Stimulated activated CD4-positive, alpha-beta T cell treated with anti-CD3 and anti-CD28 coated beads, TNF-alpha, amount 100 ng/mL, for 24 hours (primary cell): ENCODE results near the gene KRT76.

Experiments used
- DNase-seq, 3 experiments: peaks; one replicate each; pipeline ENCODE4 v3.0.0-alpha.2; 2020; ENCODE audit warnings: low read depth in 3 of 3

KRT76 gene

DNA sequence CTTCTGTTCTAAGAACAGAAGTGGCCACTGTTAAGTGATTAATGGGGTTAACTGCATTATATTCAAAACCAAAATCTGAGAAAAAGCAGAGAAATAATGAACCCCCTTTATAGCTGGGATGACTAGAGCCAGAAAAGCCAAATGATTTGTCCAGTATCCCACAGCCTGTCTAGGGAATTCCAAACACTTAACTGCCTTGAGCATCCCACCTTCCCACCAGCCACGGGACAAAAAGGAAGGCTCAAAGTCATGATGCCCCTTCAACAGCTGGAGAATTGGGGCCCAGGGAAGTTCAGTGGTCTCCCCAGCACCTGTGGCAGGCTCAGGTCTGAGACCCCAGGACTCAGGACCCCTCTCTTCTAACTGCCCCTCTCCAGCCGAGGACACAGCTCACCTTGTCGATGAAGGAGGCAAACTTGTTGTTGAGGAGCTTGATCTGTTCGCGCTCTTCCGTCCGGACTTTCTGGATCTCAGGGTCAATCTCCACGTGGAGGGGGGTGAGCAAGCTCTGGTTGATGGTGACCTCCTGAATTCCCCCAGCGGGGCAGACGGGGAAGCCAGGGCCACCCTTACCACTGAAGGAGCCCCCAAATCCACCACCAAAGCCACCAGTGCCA lies 36.2 kb upstream of the KRT76 start:
- DNase-seq = no peak

DNA sequence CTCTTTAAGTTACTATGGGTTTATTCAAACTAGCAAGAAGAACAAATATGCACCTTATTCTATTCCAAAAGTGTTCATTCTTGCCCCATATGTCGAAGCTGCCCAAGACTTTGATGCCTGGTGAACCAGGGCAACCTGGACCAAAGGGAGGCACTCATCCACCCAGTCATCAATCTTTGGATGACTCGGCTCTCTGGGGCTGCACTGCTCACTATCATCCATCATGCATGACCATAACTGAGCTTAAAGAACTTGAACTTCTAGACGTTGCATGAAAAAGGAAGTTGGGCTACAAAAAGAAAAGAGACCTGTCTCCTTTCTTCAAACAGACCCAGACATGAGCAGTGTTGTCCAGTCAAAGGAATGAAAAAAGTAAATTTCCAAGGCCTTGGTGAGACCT lies 35.6 kb upstream of the KRT76 start:
- no peak for DNase-seq

- no peak for DNase-seq
Measured at GRCh38 chr12:52812073-52812400, 34.9 kb upstream of the KRT76 start.

DNA sequence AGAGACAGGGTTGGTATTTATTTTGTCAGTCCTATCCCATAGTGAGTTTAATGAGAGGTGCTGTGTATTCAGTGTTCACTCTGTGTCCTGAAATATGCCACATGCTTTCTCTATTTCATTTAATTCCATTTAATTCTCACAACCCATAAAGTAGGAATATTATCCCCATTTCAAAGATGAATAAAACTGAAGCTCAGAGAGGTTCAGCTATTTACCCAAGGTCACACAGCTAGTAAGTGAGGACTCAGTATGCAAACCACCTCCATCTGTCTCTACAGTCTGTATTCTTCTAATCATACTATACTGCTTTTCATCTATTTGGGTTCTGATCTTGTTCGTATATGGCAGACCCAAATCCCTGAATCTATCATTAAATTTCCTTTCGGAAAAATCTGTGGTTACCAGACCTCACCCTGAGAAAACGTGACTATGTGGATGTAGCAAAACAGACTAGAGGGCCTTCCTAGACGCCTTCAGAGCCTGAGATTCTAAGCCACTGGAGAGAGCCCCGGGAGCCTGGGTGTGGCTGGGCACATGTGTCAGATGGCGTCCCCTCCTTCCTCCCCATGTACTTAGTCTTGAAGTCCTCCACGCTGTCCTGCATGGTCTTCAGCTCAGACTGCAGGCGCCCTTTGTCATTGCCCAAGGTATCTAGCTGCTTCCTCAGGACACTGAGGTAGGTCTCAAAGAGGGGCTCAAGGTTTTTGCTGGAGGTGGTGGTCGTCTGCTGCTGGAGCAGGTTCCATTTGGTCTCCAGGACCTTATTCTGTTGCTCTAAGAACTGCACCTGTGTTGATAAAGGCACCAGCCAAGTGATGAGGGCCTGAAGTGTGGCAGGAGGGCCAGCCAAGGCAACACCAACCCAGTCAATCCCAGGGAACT lies 34.3 kb upstream of the KRT76 start:
- no peak for DNase-seq

- DNase-seq = no peak
Measured at GRCh38 chr12:52810554-52810953, 33.4 kb upstream of the KRT76 start.

DNA sequence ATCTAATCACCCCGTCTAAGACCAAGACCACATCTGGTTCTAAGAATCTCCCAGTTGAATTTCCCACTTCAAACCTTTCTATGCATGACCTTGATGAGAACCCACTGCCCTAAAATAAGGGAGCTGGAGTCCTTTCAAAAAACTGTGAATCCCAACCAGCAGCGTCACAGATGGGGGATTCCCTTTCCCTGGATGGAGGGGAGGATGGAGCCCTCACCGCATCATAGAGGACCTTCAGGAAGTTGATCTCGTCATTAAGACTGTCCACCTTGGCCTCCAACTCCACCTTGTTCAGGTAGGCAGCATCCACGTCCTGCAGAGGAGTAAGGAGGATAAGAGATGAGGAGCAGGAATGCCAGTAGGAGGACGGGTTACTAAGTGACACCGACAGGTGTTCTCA lies 32.0 kb upstream of the KRT76 start:
- no peak for DNase-seq

DNA sequence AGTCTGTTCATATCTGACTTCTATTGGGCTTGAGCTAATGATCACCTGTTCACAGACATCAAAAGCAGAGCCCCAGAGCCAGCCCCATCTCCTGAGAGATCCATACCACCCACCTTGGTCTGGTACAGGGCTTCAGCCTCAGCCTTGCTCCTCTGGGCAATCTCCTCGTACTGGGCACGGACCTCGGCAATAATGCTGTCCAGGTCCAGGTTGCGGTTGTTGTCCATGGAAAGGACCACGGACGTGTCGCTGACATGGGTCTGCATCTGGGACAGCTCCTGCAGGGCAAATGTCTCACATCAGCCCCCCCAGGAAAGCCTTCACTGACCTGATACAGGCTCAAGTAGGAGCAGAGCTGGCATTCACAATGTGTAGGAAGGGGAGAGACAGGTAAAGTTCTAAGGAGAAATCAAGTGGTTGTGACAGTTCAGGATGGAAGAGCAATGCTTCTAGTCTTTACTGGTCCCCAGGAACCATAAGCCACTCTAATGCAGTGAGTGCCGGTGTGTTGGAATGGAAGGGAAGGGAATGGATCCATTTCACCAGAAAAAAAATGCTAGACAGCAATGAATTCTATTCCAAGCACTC lies 31.5 kb upstream of the KRT76 start:
- DNase-seq = no peak

GRCh38 chr12:52807544-52808470 lies 30.7 kb upstream of the KRT76 start:
- no peak for DNase-seq

- DNase-seq = no peak
Measured at GRCh38 chr12:52806821-52807543, 29.8 kb upstream of the KRT76 start.

DNA sequence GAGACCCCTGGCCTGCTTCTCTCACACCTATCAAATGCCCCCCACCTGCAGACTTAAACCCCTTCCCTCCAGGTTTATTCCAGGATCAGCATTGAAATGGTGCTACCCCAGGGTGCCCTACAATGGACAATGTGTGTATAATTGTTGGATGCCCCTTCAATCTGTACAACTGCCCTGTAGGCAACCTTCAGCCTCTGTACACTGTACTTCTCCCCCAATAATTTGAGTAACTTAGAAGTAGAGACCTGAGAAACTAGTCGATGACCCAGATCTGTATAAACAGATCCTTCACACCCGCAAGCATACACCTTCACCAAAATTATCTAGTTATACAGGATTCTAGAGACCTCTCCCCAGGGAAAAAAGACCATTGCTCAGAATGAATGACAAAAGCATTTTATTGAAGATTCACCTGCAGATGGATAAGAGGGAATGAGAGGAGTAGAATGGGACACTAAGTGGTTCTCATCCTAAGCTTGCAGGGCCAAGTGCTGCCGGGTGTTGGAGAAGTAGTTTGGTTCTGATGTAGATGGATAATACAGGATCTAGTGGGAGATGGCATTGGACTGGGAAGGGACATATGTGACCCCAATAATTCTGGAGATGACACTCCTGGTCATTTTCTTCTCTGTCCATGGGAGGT lies 29.1 kb upstream of the KRT76 start:
- no peak for DNase-seq

DNA sequence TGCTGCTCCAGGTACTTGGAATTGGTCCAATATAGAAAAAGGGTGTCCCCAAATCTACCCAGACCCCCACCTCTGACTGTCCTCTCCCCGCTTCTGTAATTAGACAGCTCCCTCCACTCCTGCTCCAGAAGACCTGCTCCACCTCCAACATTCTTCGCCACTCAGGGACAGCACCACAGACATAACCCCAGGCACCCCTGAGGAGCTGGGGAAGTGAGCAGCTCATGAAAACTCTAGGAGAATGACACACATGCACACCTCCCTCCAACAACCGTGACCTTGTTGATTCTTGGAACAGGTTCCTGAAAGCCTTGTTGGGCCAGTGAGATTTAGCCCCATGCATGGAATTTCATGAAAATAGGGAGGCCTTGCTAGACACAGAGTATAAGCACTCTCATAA lies 28.6 kb upstream of the KRT76 start:
- no peak for DNase-seq

DNA sequence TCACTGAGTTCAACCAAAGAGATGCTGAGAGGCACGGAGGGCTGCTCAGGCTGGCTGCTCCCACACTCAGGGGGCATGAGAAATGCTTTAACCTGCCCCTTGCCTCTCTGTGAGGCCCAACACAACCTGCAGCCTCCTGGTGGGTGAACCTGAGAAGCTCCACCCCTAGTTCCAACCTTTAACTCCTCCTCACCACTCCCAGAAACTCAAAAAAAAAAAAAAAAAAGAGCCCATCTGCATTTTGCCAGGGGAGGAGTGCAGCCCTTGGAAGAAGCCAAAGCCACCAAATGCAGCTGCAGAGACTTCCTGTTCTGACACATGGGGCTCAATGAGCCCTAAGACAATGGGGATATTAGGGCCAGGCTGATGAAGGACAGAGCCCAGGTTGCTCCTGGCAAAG lies 27.9 kb upstream of the KRT76 start:
- no peak for DNase-seq

- DNase-seq = no peak
Measured at GRCh38 chr12:52802442-52802841, 25.3 kb upstream of the KRT76 start.

DNA sequence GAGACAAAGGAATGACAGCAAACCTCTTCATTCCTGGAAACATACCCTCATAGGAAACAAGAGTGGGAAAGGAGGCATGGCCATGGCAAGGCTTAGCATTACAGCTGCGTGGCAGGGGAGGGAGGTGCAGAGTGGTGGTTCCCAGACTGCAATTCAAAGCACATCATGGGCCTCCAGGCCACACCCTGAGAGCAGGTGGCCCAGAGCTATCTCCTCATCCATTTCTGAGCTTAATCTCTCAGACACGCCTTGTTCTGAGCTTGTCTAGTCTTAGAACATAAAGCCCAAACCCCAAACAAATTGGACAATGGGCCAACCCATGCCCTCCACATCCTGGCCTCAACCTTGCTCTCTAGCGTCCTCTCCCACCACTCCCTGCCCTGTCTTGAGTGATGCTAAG lies 24.6 kb upstream of the KRT76 start:
- DNase-seq = no peak

DNA sequence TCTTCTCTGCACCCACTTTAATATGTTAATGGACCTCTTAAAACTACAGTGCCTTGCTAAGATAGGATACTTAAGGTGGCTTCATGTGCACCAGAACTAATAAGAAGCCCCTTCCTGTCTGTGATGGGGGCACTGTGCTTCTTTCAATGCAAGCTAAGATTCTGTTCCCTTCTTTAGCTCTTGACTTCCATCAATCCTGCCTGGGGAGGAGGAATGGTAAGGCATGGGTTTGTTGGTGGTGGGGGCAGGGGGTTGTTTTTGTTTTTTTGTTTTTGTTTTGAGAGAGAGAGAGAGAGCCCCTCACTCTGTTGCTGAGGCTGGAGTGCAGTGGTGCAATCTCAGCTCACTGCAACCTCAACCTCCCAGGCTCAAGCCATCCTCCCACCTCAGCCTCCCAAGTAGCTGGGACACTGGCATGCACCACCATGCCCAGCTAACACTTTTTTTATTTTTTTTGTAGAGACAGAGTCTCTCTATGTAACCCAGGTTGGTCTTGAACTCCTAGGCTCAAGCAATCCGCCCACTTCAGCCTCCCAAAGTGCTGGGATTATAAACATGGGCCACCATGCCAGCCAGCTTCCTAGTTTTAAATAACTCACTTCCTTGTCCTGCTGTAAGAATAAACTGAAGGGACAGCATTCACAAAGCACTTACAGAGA lies 23.2 kb upstream of the KRT76 start:
- DNase-seq = no peak

DNA sequence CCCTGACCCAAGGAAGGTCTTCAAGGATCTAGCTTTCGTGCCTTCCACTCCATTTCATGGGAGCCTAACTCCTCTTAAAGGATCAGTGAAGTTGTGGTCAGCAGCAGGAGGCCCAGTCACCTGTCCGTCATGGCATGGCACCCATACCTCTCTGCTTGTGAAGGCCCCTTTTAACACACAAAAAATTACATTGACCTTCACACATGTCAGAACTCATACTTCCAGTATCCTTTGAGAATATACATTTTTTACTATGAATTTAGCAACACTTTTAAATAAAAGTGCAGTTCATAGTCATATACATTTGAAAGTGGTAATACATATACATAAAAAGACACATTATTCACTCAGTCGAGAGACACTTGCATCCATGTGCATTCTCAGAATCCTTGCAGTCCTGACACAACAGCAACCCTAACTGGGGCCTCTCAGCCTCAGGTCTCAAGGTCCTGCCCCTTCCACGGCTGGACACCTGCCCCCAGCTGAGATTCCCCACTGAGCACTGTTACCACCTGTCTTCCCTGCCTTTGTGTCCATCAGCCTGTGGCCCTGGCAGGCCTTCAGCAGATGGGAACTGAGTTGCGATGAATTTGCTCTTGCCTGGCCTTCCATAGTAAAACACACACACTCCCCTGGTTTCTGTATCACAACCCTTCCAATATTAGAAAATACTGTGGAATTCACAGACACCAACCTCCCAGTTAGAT lies 22.5 kb upstream of the KRT76 start:
- DNase-seq = no peak

DNA sequence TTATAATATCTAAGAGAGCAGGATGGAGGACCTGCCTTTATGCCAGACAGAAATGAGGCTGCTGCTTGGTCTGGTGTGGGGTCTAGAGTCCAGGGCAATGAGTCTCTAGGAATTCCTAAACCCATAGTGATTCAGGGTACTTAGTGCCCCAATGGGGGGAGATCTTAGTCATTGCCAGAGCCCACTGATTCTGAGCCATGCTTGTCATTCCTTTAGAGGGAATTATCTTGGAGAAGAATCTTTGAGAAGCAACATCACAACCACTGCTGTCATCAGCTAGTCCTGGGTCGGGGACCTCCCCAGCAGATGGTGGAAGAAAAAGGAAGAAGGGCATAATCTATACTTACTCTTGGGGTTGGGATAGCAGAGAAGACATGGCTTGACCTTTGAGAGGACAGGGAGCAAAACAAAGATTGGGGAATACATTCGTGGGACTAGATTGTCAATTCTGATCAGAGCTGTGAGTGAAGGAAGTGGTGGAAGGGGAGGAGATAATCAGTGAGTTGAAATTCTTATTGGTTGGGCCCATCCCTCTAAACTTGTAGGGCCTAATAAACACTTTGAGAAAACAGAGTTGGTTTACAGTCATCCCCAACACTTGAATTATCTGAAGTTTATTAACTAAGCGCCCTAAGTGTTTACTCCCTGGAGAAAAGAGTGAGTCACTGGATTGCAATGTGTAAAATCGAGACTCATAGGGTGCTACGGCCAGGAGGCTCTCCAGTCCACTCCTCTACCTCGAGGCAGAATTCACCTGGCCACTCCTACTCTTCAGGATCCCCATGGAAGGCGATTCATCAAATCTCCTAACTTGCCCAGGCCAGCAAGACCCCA lies 21.7 kb upstream of the KRT76 start:
- no peak for DNase-seq

DNA sequence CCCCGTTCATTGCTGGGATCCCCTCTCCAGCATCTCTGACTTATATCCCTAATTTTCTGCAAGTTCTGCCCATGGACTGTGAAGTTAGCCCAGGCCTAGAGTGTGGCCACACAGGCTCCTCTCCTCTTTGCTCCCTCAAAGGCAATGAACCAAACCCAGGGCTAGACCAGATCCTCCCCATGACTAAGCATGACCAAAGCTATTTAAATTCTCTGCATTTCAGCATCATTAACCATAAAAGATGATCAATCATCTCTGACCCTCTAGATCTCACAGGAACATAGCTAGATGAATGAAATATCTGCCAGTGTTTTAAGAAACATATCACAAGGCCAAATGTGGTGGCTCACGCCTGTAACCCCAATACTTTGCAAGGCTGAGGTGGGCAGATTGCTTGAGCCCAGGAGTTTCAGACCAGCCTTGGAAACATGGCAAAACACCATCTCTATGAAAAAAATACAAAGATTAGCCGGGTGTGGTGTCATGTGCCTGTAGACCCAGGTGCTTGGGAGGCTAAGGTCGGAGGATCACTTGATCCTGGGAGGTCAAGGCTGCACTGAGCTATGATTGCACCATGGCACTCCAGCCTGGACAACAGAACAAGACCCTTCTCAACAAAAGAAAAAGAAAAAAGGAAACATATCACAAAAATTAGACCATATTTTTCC lies 21.0 kb upstream of the KRT76 start:
- no peak for DNase-seq
